A549 (cell line): Measurements from ENCODE around the gene SPNS2. TPM values are rescaled to one million over a fixed set of nuclear protein-coding genes. Genes with fewer than 3 reads are reported as not detected.

Experiments used
- ATAC-seq, 2 experiments: fragments of 200-7000 bp in 1 of 2; fragments of >200 bp in 1 of 2; cut with Nextera tagmentation in 1 of 2; cut with Tn5 transposase in 1 of 2; 3 replicates each; pipeline versions ENCODE4 v1.8.0 to v1.9.1; 2018 to 2020; ENCODE audit warnings: mild to moderate bottlenecking in 1 of 2, moderate library complexity in 1 of 2
- CTCF ChIA-PET: fragments of 300-600 bp; sonication (Branson Sonifier 250); formaldehyde crosslinking; extraction: SDS; loops from one replicate; lab custom pipeline; 2021; ENCODE audit warnings: antibody characterized with exemption, inconsistent platforms; lab: Yijun Ruan, JAX
- POLR2A ChIA-PET: fragments of 350-600 bp; formaldehyde crosslinking; extraction: SDS; loops from one replicate; lab custom pipeline; 2021; ENCODE audit warnings: antibody characterized with exemption, inconsistent platforms; lab: Yijun Ruan, JAX
- DNase-seq, 2 experiments: peaks; one replicate each; pipeline versions ENCODE4 v3.0.0 to v3.0.0-alpha.2; 2011 to 2016; ENCODE audit warnings: low read depth in 1 of 2, low spot score in 1 of 2
- FAIRE-seq: peaks from 2 replicates; lab custom pipeline; 2011; peaks lifted over from hg19 to GRCh38; lab: Jason Lieb, UNC
- H3K27ac ChIP-seq, 2 experiments: fragments of >200 bp; sonication (Bioruptor Twin); formaldehyde crosslinking; 3 replicates each; pipeline ENCODE4 v1.5.1; 2016 to 2017
- H3K4me1 ChIP-seq: fragments of >200 bp; sonication (Bioruptor Twin); formaldehyde crosslinking; 3 replicates; pipeline ENCODE4 v1.6.1; 2016
- H3K4me2 ChIP-seq: fragments of >200 bp; sonication (Bioruptor Twin); formaldehyde crosslinking; 3 replicates; pipeline ENCODE4 v1.6.1; 2016
- H3K4me3 ChIP-seq: fragments of >200 bp; sonication (Bioruptor Twin); formaldehyde crosslinking; 3 replicates; pipeline ENCODE4 v1.5.1; 2016
- H3K9me3 ChIP-seq: fragments of >200 bp; sonication (Bioruptor Twin); formaldehyde crosslinking; 3 replicates; pipeline ENCODE4 v1.6.1; 2016
- ATOH8 ChIP-seq: fragments of 250-450 bp; sonication (Bioruptor Pico); IDR thresholded peaks from 2 replicates; pipeline ENCODE4 v1.5.0; 2020; ENCODE audit warnings: low read depth, mild to moderate bottlenecking, moderate library complexity
- BCL3 ChIP-seq: fragments of >200 bp; sonication (Bioruptor Twin); formaldehyde crosslinking; IDR thresholded peaks from 3 replicates; pipeline ENCODE4 v1.6.1; 2016
- CBX2 ChIP-seq: fragments of 200-600 bp; sonication (generic); IDR thresholded peaks from 2 replicates; pipeline ENCODE4 v1.6.1; 2016; ENCODE audit warnings: low read depth, mild to moderate bottlenecking, borderline replicate concordance
- E2F6 ChIP-seq: IDR thresholded peaks from 2 replicates; pipeline ENCODE4 v1.6.1; 2012; ENCODE audit warnings: low read depth, borderline replicate concordance
- EHF ChIP-seq: fragments of 250-450 bp; sonication (Bioruptor Pico); IDR thresholded peaks from 2 replicates; pipeline ENCODE4 v1.5.0; 2020; ENCODE audit warnings: mild to moderate bottlenecking
- ESRRA ChIP-seq: fragments of 150-350 bp; IDR thresholded peaks from 2 replicates; pipeline ENCODE4 v1.6.1; 2014; ENCODE audit warnings: mild to moderate bottlenecking, low read length, borderline replicate concordance
- FOXS1 ChIP-seq: fragments of 250-450 bp; sonication (Bioruptor Pico); IDR thresholded peaks from 2 replicates; pipeline ENCODE4 v1.5.0; 2020; ENCODE audit warnings: mild to moderate bottlenecking, moderate library complexity
- HDAC2 ChIP-seq: fragments of 200-600 bp; sonication (generic); IDR thresholded peaks from 2 replicates; pipeline ENCODE4 v1.6.1; 2016
- HEYL ChIP-seq: fragments of 250-450 bp; sonication (Bioruptor Pico); IDR thresholded peaks from 2 replicates; pipeline ENCODE4 v1.8.0; 2021; ENCODE audit warnings: mild to moderate bottlenecking, moderate library complexity
- HOXB5 ChIP-seq: fragments of 250-450 bp; sonication (Bioruptor Pico); IDR thresholded peaks from 2 replicates; pipeline ENCODE4 v1.5.0; 2020; ENCODE audit warnings: mild to moderate bottlenecking, moderate library complexity
- JUN ChIP-seq, 2 experiments: fragments of >200 bp; sonication (Bioruptor Twin); formaldehyde crosslinking; IDR thresholded peaks; 2 replicates in 1 of 2; 3 replicates in 1 of 2; pipeline ENCODE4 v1.6.1; 2016 to 2017
- MAFK ChIP-seq: fragments of 450-650 bp; IDR thresholded peaks from 2 replicates; pipeline ENCODE4 v1.6.1; 2014; ENCODE audit not compliant: partially characterized antibody
- MAX ChIP-seq: IDR thresholded peaks from 2 replicates; pipeline ENCODE4 v1.6.1; 2012
- PBX3 ChIP-seq: IDR thresholded peaks from 2 replicates; pipeline ENCODE4 v1.6.1; 2012
- POLR2A ChIP-seq: IDR thresholded peaks from 2 replicates; pipeline ENCODE4 v1.6.1; 2012; ENCODE audit warnings: mild to moderate bottlenecking, low read length
- RAD21 ChIP-seq, 2 experiments: fragments of >200 bp in 1 of 2; sonication (Bioruptor Twin) in 1 of 2; formaldehyde crosslinking in 1 of 2; IDR thresholded peaks in 1 of 2; conservative IDR thresholded peaks in 1 of 2; 2 replicates in 1 of 2; 3 replicates in 1 of 2; pipeline ENCODE4 v1.6.1; 2012 to 2018; ENCODE audit warnings: inconsistent platforms in 1 of 2
- RFX5 ChIP-seq: fragments of 450-650 bp; IDR thresholded peaks from 2 replicates; pipeline ENCODE4 v1.7.1; 2014; ENCODE audit warnings: antibody characterized with exemption, mild to moderate bottlenecking, moderate library complexity
- SREBF2 ChIP-seq: fragments of 450-650 bp; IDR thresholded peaks from 2 replicates; pipeline ENCODE4 v1.6.1; 2014; ENCODE audit warnings: mild to moderate bottlenecking, moderate library complexity
- WGBS: methylation state at CpG from one replicate; pipeline ENCODE4 v1.1.6; 2017; ENCODE audit errors: missing lambda C conversion rate; 5-methylcytosine and 5-hydroxymethylcytosine counted together
- polyA plus RNA-seq, 4 experiments: library from polyadenylated mRNA; depleted of rRNA in 3 of 4; stranded (reverse); fragments of >200 nt; fragmentation: RNase III in 1 of 4; extraction: RNeasy Plus Mini Kit Qiagen cat#74134 plus additional on column Dnase treatment in 1 of 4; gene quantifications; 2 replicates in 3 of 4; 3 replicates in 1 of 4; pipeline ENCODE4 v1.2.3, GENCODE V29; 2011 to 2017

Gene SPNS2
- polyA plus RNA-seq, 2 of the 4 experiments (the other 2 are of a cell fraction): 0.27 to 0.46 TPM

- CTCF ChIA-PET: interaction anchor here (0.9 to 1.2 kb wide), 4 partner anchors 9 to 66 kb away, joined by 3 to 4 read pairs (median 4); no protein-coding TSS in a partner anchor
- Histone ChIP-seq H3K4me3 (no peak overlapping the region), H3K9me3 (no peaks in the 10 kb centered on the region), H3K27ac (peak overlapping the region; percentile 54 to 80), H3K4me1 (peaks cover 20% of the 10 kb centered on the region), H3K4me2 (peak overlapping the region; percentile 72)
- TF ChIP-seq RAD21 (conservative IDR thresholded peaks at IDR 0.05 in 1 of 2, IDR thresholded peaks at IDR 0.05 in 1 of 2): no peak
- TF ChIP-seq POLR2A: peak; percentile 3; the same call in 1 of the 2 replicates
- WGBS: 50% methylated on average over 16 of the region's 17 CpGs
- FAIRE-seq: no peak
- no peak for DNase-seq
- ATAC-seq: peak; percentile 2 to 39; a peak in 5 of 6 replicates
- POLR2A ChIA-PET: interaction anchor here (0.9 to 1.3 kb wide), 4 partner anchors 8 to 36 kb away, joined by 3 to 5 read pairs (median 3); partner anchors contain the start of gene MYBBP1A
These were observed 35.8 kb downstream of the SPNS2 start for GRCh38 chr17:4534515-4534914.

- TF ChIP-seq MAX (0 out of 2 replicates have a peak, but pooled peaks have one; percentile 6), PBX3 (peak; percentile 32), EHF (CRISPR knock-in tag) (no peak), HOXB5 (CRISPR knock-in tag) (peak; percentile 31; the same call in 1 of the 2 replicates)
- no peak for DNase-seq
- Histone ChIP-seq H3K9me3 (no peaks in the 10 kb centered on the region), H3K4me3 (no peak overlapping the region), H3K4me2 (peak overlapping the region; percentile 72), H3K4me1 (peaks cover 20% of the 10 kb centered on the region), H3K27ac (peak overlapping the region; percentile 54 to 80; a peak in 5 of 6 replicates)
- ChIA-PET POLR2A (interaction anchor here (1.0 to 1.3 kb wide), 3 partner anchors 9 to 37 kb away, joined by 3 to 5 read pairs (median 3); partner anchors contain the start of gene MYBBP1A), CTCF (interaction anchor here (0.9 to 1.5 kb wide), 6 partner anchors 10 to 115 kb away, joined by 3 to 4 read pairs (median 4); no protein-coding TSS in a partner anchor)
- FAIRE-seq: no peak
- peak in 1 of 2 experiments; percentile 7; a peak in 3 of 6 replicates for ATAC-seq
- WGBS: 80% methylated on average over 26 of the region's 27 CpGs
These were observed 36.4 kb downstream of the SPNS2 start for GRCh38 chr17:4534928-4535666.

- H3K27ac ChIP-seq: no peak overlapping the region
- POLR2A ChIA-PET: interaction anchor here (1.0 kb wide), 1 partner anchor 38 kb away, joined by 3 read pairs; no protein-coding TSS in a partner anchor
- FAIRE-seq (no peak), ATAC-seq (peak in 1 of 2 experiments; percentile 0; a peak in 1 of 6 replicates), DNase-seq (no peak)
- no peaks in the 10 kb centered on the region for H3K9me3 ChIP-seq
- no peak overlapping the region for H3K4me3 ChIP-seq
- 95% methylated on average over 16 of the region's 19 CpGs for WGBS
- TF ChIP-seq JUN (IDR thresholded peaks at IDR 0.05) (0 out of 5 replicates have a peak, but pooled peaks of 1 of the 2 experiments have one; percentile 46), ESRRA (no peak), FOXS1 (no peak), PBX3 (peak; percentile 61; the same call in 1 of the 2 replicates)
- CTCF ChIA-PET: interaction anchor here (0.9 to 3.6 kb wide), 7 partner anchors 10 to 116 kb away, joined by 3 to 25 read pairs (median 4); no protein-coding TSS in a partner anchor
- peaks cover 20% of the 10 kb centered on the region for H3K4me1 ChIP-seq
- no peak overlapping the region for H3K4me2 ChIP-seq
These were observed 37.1 kb downstream of the SPNS2 start for GRCh38 chr17:4535667-4536258.

- Histone ChIP-seq H3K9me3 (no peaks in the 10 kb centered on the region), H3K4me3 (no peak overlapping the region), H3K4me2 (no peak overlapping the region), H3K27ac (no peak overlapping the region)
- ChIA-PET POLR2A (interaction anchor here (0.8 to 1.3 kb wide), 2 partner anchors 10 to 19 kb away, joined by 3 to 4 read pairs; partner anchors contain the start of gene MYBBP1A), CTCF (interaction anchor here (0.9 to 3.6 kb wide), 7 partner anchors 10 to 116 kb away, joined by 3 to 25 read pairs (median 3); no protein-coding TSS in a partner anchor)
- DNase-seq (no peak), FAIRE-seq (no peak)
- 95% methylated on average over 14 of the region's 19 CpGs for WGBS
- no peak for TF ChIP-seq ATOH8 (CRISPR knock-in tag)
- TF ChIP-seq E2F6: no peak
- TF ChIP-seq JUN (IDR thresholded peaks at IDR 0.05): no peak; a peak in 1 of 5 replicates
- no peak for TF ChIP-seq CBX2
- no peak for TF ChIP-seq RFX5
- TF ChIP-seq MAFK: no peak
- TF ChIP-seq HEYL: no peak
- TF ChIP-seq EHF (CRISPR knock-in tag): no peak
- TF ChIP-seq SREBF2: no peak
- TF ChIP-seq BCL3: no peak
- no peak for TF ChIP-seq HDAC2
- TF ChIP-seq, all 56 proteins: peak for 0
- H3K4me1 ChIP-seq: peaks cover 20% of the 10 kb centered on the region
- ATAC-seq: no peak
These were observed 37.6 kb downstream of the SPNS2 start for GRCh38 chr17:4536259-4536741.
